HG03025 (cell line): Measurements from ENCODE around the gene KCNAB1.

Experiments
- ATAC-seq: cut with Tn5 transposase; IDR thresholded peaks from one replicate; pipeline ENCODE4 v1.9.1; 2021; ENCODE audit warnings: mild to moderate bottlenecking, moderate library complexity; ENCODE audit not compliant: unreplicated experiment, low FRiP score

Gene KCNAB1

DNA sequence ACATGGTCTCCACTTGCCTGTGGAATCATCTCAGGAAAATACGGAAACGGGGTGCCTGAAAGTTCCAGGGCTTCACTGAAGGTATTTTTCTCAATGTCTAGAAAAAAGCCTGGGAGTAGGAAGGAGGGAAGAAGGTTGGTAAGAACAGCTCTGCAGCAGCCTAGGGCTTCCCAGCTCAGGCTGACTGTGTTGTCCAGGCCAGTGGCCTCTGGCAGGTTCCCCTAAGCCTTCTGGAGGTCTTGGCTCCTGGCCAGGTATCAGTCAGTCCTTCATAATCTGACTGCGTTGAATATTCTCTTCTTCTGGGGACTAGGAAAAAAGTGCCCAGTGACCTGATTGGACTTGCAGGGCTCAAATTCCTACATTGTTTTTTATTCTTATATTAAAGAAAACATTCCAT is 395.9 kb downstream of the KCNAB1 start:
- ATAC-seq = no peak

- ATAC-seq = no peak
Observed at GRCh38 chr3:156516961-156517360, 396.6 kb downstream of the KCNAB1 start.

- ATAC-seq = no peak
Observed at GRCh38 chr3:156518726-156519125, 398.3 kb downstream of the KCNAB1 start.

DNA sequence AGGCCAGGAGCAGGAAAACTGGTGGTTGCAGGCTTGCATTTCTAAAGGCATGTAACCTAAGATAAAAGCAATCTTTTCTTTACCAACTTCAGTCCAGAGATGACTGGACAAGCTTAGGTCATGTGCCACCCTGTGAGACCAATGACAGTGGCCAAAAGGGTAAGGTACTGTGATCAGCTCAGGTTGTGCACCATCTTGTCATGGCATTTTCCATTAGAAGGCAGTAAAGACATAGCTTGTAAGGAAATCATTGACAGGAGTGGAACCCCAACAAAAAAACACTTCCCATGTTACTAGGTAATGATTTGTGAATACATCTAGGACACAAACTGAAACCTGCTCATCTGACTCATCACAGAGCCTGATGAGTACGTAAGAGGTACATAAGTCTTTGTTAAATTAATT is 399.4 kb downstream of the KCNAB1 start:
- no peak for ATAC-seq

DNA sequence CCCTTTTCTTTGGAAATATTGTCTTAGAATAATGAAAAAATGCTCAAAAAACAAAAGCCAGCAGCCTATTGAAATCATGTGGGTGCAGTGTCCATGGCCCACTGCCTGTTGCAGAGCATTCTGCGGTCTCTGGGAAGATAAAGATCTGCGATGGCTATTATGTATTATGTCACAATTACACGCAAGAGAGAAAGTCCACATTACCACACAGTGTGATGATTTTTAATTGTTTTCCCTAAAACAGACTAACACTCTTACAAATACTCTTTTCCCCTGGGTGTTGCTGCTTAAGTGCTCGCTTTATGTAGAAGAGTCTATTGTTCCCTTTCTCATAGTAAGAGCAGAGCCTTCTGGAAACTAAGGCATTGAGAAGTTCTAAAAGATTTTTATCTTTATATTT is 402.3 kb downstream of the KCNAB1 start:
- ATAC-seq = no peak

DNA sequence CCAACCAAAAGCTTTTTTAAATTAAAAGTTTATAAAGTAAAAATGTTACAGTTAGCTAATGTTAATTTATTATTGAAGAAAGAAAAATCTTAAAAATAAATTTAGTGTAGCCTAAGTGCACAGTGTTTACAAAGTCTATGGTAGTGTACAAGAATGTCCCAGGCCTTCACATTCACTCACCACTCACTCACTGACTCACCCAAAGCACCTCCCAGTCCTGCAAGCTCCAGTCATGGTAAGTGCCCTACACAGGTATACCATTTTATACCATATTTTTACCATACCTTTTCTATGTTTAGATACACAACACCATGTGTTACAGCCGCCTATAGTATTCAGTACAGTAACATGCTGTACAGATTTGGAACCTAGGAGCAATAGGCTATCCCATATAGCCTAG is 405.4 kb downstream of the KCNAB1 start:
- no peak for ATAC-seq

GRCh38 chr3:156527060-156527459 is 406.7 kb downstream of the KCNAB1 start:
- no peak for ATAC-seq

DNA sequence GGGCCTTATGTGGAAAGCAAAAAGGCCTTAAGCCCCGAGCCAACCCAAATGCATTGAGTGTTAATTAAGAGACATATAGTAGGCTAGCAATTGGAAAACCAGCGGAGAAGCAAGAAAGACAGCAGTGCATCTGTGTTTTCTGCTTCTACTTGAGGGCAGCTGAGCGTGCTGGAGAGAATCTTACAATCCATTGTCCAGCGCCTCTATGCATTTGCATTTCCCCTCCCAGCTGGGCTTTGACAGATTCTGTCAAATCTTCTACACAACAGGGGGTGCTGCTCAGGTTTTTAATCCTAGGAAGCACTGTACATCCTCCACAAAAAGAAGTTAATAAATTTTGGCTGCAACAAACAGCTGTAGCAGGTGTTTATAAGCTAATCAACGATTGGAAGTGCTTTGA is 410.6 kb downstream of the KCNAB1 start:
- no peak for ATAC-seq

DNA sequence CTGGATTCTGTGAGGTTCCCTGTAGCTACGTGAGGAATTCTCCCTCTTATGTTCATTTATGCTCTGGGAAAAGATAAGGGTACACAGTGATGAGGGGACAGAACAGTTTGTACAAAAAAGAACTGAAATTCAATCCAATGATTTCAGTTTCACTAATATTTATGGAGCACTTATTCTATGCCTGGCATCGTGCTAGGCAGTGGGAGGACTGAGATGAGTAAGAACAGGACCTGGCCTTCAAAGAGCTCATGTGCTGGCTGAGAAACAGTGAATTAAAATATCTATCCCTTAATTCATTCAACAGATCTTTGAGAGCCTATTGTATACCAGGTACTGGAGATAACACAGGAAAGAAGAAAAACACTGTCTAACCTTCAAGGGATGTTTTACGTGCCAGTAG is 412.4 kb downstream of the KCNAB1 start:
- no peak for ATAC-seq

- ATAC-seq = no peak
Observed at GRCh38 chr3:156533205-156533604, 412.8 kb downstream of the KCNAB1 start.

DNA sequence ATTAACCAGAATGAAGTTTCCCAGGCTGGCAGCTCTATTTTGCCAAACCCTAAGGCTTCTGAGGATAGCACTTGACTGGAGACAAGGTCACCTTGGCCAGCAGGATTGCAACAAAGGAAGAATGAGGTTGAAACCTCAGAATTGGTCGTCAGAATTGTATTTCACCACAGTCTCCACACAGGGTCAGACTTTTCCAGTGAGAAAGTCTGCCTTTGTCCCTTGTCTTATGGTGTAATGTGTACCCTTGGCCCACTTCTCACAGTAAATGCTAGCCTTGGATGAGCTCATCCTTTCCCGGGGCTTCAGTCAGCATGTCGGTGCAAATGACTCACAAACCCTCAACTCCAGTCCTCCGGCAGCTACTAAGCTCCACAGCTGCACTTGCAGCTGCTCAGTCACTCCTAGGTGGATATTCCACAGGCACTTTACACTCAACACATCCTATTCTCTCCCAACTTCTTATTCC is 414.8 kb downstream of the KCNAB1 start:
- ATAC-seq = no peak

DNA sequence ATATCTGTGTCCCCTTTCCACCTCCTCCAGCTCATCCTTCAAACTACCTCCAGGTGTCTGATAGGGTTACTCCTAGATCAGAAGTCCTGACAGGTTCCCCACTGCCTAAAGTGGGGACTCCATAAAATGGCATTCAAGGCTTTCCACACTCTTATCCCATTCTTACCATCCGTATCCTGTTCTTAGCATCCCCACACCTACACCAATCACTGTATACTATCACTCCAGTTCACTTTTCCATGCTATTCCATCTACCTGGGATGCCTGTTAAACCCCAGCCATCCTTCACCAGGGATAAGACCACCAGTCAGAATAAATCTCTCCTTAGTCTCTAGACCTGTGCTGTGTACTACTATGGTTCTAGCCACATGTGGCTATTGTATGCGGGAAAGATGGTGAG is 415.4 kb downstream of the KCNAB1 start:
- ATAC-seq = no peak

DNA sequence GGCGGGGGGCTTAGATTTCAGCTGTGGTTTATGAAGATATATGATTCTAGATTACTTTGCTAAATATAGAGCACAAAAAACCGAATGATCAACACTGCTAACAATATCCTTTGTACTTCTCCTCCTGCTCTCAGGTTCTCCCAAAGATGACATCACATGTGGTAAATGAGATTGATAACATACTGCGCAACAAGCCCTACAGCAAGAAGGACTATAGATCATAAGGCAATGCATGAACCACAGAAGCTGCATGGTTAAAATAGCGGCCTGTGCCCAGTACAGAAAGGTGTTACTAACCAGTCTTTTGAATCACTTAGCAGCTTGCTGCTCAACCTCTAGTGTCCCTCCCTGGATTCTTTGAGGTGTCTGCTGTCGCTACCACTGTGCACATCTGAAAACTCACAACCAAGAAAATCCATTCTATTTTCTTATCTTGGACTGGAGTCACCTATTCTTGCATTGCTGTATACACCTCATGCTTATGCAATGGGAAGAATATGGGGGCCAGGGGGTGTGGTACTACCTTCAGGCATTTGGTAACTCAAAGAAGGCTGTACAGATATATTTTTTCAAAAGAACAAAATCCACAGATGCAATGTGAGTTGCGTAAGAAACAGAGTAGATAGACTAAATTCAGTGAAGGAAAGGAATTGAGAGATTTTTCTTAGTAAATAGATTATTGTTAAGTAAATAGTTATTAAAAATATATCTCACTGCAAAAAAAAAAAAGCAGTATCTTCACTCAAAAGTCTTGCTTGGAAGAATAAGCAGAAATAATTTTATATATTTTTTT is 416.3 kb downstream of the KCNAB1 start:
- ATAC-seq = no peak

GRCh38 chr3:156539051-156539450 is 418.7 kb downstream of the KCNAB1 start:
- no peak for ATAC-seq

DNA sequence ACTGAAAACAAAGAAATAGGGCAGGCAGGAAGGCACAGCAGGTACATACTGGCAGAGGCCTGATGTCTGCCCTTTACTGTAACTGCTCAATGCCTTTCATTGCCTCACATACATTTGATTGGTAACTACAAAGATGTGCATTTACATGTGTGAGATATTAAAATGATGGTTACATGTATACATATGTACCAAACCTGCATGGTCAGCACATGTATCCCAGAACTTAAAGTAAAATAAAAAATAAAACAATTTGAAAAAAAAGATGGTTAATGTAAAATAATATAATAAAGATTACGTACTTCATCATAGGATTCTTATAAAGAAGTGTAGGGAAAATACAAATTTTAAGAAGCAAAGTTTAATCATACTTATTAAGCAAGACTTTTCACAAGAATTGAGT is 419.4 kb downstream of the KCNAB1 start:
- no peak for ATAC-seq

DNA sequence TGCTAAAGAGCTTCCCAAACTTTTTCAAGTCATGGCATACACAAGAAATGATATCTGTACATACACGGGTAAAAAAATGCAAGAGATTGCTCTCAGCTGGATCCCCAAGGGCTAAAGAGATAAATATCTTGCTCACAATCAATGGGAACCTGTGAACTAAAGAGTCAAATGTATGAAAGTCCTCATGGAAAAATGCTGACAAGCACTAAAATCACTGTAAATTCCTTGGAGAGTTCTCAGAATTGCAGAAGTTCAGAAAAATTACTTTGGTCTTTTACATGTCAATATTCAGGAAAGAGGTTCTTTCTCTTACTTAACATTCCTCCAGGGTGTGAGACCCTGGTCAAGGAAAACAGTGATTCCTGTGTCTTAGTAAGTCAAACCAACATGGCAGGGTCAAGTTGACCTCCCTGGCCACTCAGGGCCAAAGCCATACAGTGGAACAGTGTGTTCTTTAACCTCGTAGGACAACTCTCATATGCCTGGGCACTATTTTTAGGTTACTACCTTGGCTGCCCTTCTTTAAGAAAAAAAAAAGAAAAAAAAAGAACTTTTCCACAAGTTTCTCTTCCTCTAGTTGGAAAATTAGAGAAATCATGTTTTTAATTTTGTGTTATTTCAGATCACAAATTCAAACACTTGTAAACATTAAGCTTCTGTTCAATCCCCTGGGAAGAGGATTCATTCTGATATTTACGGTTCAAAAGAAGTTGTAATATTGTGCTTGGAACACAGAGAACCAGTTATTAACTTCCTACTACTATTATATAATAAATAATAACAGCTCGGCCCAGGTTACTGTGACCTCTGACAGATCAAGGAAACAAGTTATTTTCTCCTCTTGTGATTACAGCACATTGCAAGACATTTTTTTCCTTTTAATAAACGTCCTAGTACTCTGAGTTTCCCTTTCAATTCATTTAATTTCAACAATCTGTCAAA is 422.0 kb downstream of the KCNAB1 start:
- ATAC-seq = no peak

DNA sequence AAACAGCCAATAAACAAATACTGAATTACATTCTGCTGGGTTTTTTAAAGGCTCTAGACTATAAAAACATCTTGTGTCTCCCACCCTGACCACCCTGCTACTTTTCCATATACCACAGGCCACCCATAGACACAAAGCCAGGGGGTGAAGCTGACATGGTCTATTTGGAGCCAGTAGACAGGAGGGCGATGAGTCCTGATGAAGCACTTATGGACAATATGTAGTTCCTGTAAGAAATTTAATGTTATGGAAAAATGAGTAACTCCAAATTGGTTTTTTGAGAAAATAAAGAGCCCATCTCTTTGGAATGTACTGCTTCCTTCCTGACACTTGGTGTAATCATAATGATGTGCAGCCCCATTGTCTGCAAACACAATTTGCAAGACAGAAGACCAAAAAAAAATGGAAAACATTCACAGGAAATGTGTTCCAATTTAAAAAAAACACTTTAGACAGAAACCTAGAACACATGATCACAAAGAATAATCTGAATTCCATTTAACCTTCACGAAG is 422.7 kb downstream of the KCNAB1 start:
- no peak for ATAC-seq

DNA sequence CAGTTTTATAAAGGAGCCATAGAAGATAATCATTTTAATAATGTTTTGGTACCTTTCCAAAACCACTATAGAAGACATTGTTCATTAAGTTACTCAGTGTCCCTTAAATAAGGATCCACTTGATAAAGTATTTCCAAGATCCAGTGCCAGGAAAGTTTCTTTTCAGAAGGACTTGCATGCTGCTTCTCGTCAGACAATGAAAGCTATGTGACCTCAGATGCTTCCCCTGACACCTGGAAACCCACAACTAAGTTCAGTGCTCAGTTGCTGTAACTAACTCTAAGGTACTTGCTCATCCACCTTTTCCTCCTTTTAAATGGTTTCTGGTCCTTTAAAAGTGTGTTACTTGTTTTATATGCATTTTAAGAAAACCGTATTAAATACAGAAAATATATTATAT is 427.3 kb downstream of the KCNAB1 start:
- ATAC-seq = no peak

DNA sequence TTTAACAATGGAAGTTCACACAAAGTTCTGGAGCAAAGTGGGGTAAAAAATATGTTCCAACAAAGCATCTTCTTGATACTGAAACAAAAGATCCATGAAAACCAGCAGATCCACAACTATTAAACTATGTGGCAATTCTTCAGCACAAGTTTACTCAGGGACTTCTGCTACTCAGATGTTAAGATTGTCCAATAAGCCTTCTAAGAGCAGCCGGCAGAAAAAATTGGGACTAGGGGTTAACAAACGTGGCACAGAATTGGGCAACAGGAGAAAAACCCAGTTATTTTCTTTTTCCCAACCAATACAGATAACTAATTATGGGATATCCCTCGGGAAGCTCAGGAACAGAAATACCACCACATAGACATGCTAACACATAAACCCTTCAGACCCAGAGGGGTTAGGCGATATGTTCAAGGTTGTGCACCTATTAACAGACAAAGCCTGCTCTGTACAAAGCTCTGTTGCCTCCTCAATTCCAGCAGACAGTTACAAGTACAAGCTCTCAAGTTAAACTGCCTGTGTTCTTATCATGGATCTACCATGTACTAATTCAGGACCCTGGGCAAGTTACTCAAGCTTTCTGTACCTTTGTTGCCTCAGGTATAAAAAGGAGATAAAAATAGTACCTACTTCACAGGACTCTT is 427.8 kb downstream of the KCNAB1 start:
- no peak for ATAC-seq

GRCh38 chr3:156548902-156549301 is 428.5 kb downstream of the KCNAB1 start:
- no peak for ATAC-seq

GRCh38 chr3:156551261-156551660 is 430.9 kb downstream of the KCNAB1 start:
- no peak for ATAC-seq
